GM12891 (cell line): ENCODE measurements around the gene COL25A1.

Experiments used
- DNase-seq: peaks from one replicate; pipeline ENCODE4 v3.0.0; 2011; ENCODE audit warnings: low spot score; ENCODE audit not compliant: insufficient read length
- FAIRE-seq: peaks from 2 replicates; lab custom pipeline; 2011; peaks lifted over from hg19 to GRCh38; lab: Jason Lieb, UNC
- PAX5 ChIP-seq: IDR thresholded peaks from 2 replicates; pipeline ENCODE4 v1.6.1; 2011; ENCODE audit warnings: low read length, moderate library complexity, mild to moderate bottlenecking; ENCODE audit not compliant: insufficient read depth, severe bottlenecking
- POLR2A ChIP-seq: IDR thresholded peaks from 2 replicates; pipeline ENCODE4 v1.6.1; 2011; ENCODE audit warnings: low read depth, low read length, control low read depth
- POLR2AphosphoS5 ChIP-seq: IDR thresholded peaks from 2 replicates; pipeline ENCODE4 v1.6.1; 2011; ENCODE audit warnings: low read depth, low read length, control low read depth
- POU2F2 ChIP-seq: IDR thresholded peaks from 2 replicates; pipeline ENCODE4 v1.6.1; 2011; ENCODE audit warnings: low read depth, mild to moderate bottlenecking, control low read depth, low read length, moderate library complexity
- SPI1 ChIP-seq: IDR thresholded peaks from 2 replicates; pipeline ENCODE4 v1.6.1; 2011; ENCODE audit warnings: low read depth, low read length, control low read depth
- TAF1 ChIP-seq: IDR thresholded peaks from 2 replicates; pipeline ENCODE4 v1.6.1; 2011; ENCODE audit warnings: low read depth, low read length, control low read depth

Gene COL25A1

DNA sequence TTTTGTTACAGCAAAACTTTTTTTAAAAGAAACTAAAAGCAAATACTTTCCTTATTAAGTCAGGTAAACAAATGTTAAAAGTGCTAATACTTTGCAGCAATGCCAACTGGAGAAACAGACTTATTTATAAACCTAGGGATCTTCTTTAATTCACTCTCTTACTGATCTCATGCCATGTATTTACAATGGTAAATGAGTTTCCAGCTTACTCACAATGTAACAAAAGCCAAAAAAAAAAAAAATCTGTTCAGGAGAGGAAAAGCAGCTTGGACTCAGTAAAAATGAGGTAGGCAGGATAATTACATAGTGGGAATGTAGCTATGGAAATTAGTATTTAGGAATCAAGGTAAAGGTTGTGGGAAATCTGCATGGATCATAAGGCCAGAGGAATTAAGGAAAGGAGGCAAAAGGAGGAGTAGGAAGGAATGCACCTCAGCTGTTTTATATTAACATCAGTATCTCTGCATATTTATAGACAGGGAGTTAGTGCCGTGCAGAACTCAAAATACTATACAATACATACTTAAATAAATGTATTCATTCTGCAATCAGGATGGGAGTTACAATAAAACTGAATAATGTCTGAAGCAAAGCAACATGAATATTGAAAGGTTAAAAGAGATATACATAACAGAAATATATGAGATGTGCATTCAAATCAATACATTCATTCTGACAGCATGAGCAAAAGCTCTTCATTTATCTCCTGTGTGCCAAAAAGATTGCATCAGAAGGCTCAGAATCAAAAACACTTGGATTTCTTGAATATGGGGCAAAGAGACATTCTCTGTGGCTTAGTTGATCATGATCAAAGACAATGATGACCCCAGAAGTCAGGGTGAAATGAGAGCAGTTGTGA is 481.7 kb downstream of the COL25A1 start:
- TF ChIP-seq POU2F2 (no peak), SPI1 (no peak)
- FAIRE-seq (no peak), DNase-seq (no peak)

- DNase-seq: no peak
- no peak for FAIRE-seq
- no peak for TF ChIP-seq POLR2AphosphoS5
- no peak for TF ChIP-seq POU2F2
- no peak for TF ChIP-seq PAX5
- TF ChIP-seq POLR2A: no peak
- no peak for TF ChIP-seq SPI1
- no peak for TF ChIP-seq TAF1
These were observed 488.1 kb downstream of the COL25A1 start for GRCh38 chr4:108814326-108814725.

DNA sequence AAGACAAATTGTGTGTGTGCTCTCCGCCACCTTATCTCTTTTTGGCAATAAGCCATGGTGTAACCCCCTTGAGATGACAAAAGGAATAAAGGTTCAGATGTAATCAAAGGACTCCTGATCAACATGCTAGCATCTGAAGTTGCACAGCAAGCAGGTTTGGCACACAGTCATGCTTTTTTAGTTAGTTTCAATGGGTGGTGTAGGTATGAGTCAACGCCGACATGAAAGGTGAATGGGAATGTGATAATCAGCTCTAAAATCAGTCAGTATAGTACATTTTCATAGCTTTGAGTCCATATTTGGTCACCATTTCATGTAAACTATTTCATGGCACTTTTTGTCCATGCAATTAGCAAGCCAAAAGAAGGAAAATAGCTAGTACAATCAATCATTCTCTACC is 489.2 kb downstream of the COL25A1 start:
- no peak for DNase-seq
- no peak for FAIRE-seq
- TF ChIP-seq SPI1: no peak
- TF ChIP-seq POU2F2: no peak
- no peak for TF ChIP-seq PAX5
- TF ChIP-seq POLR2AphosphoS5: no peak

DNA sequence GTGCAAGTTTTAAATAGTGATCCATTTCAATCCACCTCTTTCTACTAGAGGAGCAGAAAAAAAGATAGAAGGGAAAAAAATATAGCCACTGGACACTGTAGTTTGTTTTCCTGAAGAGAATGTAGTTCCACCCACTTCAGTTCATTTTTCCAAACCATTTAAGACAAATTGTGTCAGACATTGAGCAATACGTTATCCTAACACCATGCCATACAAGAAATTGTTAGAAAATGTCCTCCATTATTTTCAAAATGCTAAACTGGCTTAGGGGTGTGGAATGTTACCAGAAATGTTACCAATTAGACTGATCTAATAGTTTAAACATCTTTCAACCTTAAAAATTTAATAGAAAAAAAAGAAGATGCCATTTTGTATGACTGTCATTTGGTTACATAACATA is 491.0 kb downstream of the COL25A1 start:
- DNase-seq: no peak
- TF ChIP-seq SPI1 (no peak), TAF1 (no peak), POU2F2 (no peak), POLR2AphosphoS5 (no peak), PAX5 (no peak), POLR2A (no peak)
- no peak for FAIRE-seq

GRCh38 chr4:108810087-108810486 is 492.4 kb downstream of the COL25A1 start:
- FAIRE-seq (no peak), DNase-seq (no peak)
- TF ChIP-seq PAX5: no peak
- TF ChIP-seq POLR2AphosphoS5: no peak
- no peak for TF ChIP-seq TAF1
- TF ChIP-seq POU2F2: no peak
- no peak for TF ChIP-seq POLR2A
- no peak for TF ChIP-seq SPI1

DNA sequence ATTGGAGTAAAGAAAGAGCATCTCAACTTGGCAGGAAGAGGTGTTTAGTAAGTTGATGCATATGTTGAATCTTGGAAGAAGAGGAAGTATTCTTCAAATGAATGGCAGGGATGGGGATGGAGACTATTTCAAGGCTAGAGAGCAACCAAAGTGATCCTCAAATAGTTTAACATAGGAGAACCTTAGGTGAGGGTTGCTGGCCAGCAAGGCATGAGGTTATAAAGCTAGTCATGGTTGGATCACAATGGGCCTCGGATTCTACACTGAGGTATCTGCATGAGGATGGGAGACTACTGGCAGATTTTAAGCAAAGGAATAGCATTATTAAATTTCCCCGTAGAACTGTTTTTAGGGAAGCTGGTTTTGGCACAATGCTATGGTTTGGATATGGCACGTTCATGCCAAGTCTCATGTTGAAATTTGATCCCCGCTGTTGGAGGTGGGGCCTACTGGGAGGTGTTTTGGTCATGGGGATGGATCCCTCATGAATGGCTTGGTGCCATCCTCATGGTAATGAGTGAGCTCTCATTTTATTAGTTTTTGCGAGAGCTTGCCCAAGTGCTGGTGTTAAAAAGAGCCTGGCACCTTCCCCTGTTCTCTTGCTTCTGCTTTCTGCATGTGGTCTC is 497.7 kb downstream of the COL25A1 start:
- FAIRE-seq (no peak), DNase-seq (no peak)
- TF ChIP-seq POLR2AphosphoS5 (no peak), POU2F2 (no peak), TAF1 (no peak), POLR2A (no peak), SPI1 (no peak), PAX5 (no peak)

DNA sequence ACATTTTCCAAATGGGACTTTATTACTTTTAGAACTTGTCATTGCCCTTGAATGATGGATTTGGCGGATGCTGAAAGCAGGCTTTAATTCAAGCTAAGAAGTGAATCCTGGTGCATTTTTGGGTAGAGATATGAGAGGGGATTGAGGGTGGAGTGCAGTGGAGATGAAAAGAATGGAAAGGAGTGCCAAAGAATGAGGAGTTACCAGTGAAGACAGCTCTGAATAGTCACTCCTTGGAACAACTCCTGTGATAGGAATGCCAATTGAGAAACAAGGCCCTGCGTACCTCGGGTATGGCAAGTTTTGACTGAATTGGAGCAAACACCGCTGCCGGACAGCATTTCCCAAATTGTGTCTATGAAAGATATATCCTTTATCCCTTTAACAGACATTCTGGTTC is 503.2 kb downstream of the COL25A1 start:
- no peak for FAIRE-seq
- DNase-seq: no peak
- TF ChIP-seq POU2F2 (no peak), TAF1 (no peak), SPI1 (no peak), PAX5 (no peak), POLR2A (no peak), POLR2AphosphoS5 (no peak)

GRCh38 chr4:108796173-108796572 is 506.3 kb downstream of the COL25A1 start:
- TF ChIP-seq PAX5: no peak
- no peak for TF ChIP-seq TAF1
- no peak for TF ChIP-seq POU2F2
- no peak for TF ChIP-seq POLR2AphosphoS5
- no peak for TF ChIP-seq POLR2A
- TF ChIP-seq SPI1: no peak
- FAIRE-seq (no peak), DNase-seq (no peak)

DNA sequence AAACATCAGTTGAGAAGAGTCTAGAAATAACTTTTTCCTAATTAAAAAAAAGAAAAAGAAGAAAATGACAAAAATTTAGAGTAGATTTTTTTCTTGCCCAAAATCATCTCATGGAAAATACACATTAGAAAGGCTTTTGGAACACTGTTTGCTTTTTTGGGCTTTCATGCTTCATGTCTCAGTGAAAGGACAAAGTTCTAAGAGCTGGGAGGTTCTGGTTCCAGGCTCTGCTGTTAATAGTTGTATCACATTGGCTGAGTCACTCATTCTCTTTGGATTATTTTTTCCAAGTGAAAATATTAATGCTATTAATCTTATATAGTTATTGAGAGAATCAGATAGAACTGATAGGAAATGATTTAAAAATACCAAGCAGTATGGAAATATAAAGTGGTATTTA is 506.7 kb downstream of the COL25A1 start:
- DNase-seq (no peak), FAIRE-seq (no peak)
- no peak for TF ChIP-seq POLR2AphosphoS5
- no peak for TF ChIP-seq POLR2A
- no peak for TF ChIP-seq POU2F2
- TF ChIP-seq PAX5: no peak
